GM23338 (cell line): ENCODE results near the gene GABRA1. TPM values are rescaled to one million over a fixed set of nuclear protein-coding genes. Genes with fewer than 3 reads are reported as not detected.

ENCODE experiments used
- ATAC-seq: fragments of 200-7000 bp; cut with Tn5 transposase; 3 replicates; pipeline ENCODE4 v1.9.1; 2020
- DNase-seq: peaks from one replicate; pipeline ENCODE4 v3.0.0-alpha.2; 2015; ENCODE audit warnings: low spot score
- H2AFZ ChIP-seq: fragments of 200-600 bp; sonication (generic); 2 replicates; pipeline ENCODE4 v1.8.0; 2016; ENCODE audit warnings: antibody characterized with exemption, mild to moderate bottlenecking, moderate library complexity
- H3F3A ChIP-seq: fragments of 200-600 bp; sonication (generic); replicated peaks from 2 replicates; pipeline ENCODE4 v1.8.0; 2017; ENCODE audit warnings: antibody characterized with exemption, mixed run types, low read depth
- H3K27ac ChIP-seq: fragments of 200-600 bp; sonication (generic); 2 replicates; pipeline ENCODE4 v1.6.1; 2016; ENCODE audit warnings: low read depth
- H3K27me3 ChIP-seq: fragments of 200-600 bp; sonication (generic); 2 replicates; pipeline ENCODE4 v1.8.0; 2016; ENCODE audit warnings: mild to moderate bottlenecking, mixed run types, moderate library complexity; ENCODE audit not compliant: insufficient read depth
- H3K36me3 ChIP-seq: fragments of 200-600 bp; sonication (generic); 2 replicates; pipeline ENCODE4 v1.8.0; 2016; ENCODE audit warnings: mild to moderate bottlenecking; ENCODE audit not compliant: insufficient read depth
- H3K4me1 ChIP-seq: fragments of 200-600 bp; sonication (generic); 2 replicates; pipeline ENCODE4 v1.8.0; 2016; ENCODE audit warnings: mild to moderate bottlenecking, moderate library complexity; ENCODE audit not compliant: insufficient read depth
- H3K4me2 ChIP-seq: fragments of 200-600 bp; sonication (generic); 2 replicates; pipeline ENCODE4 v1.7.1; 2017; ENCODE audit warnings: mixed run types
- H3K4me3 ChIP-seq: fragments of 200-600 bp; sonication (generic); 2 replicates; pipeline ENCODE4 v1.6.1; 2016; ENCODE audit warnings: mixed run types
- H3K79me2 ChIP-seq: fragments of 200-600 bp; sonication (generic); replicated peaks from 2 replicates; pipeline ENCODE4 v1.8.0; 2017; ENCODE audit warnings: mild to moderate bottlenecking; ENCODE audit not compliant: insufficient read depth
- H3K9me2 ChIP-seq: fragments of 200-600 bp; sonication (generic); 2 replicates; pipeline ENCODE4 v1.8.0; 2017; ENCODE audit not compliant: insufficient read depth
- H4K20me1 ChIP-seq: fragments of 200-600 bp; sonication (generic); replicated peaks from 2 replicates; pipeline ENCODE4 v1.8.0; 2017; ENCODE audit warnings: mild to moderate bottlenecking; ENCODE audit not compliant: insufficient read depth
- H3K27ac Mint-ChIP-seq: 2 replicates; pipeline ENCODE4 v1.8.0; 2020; ENCODE audit warnings: inconsistent platforms, mild to moderate bottlenecking, moderate library complexity, mixed read lengths
- H3K27me3 Mint-ChIP-seq: 3 replicates; pipeline ENCODE4 v1.8.0; 2022; ENCODE audit warnings: low read depth, mild to moderate bottlenecking, moderate library complexity, mixed read lengths, inconsistent platforms; ENCODE audit not compliant: insufficient read depth, poor library complexity
- H3K36me3 Mint-ChIP-seq: 3 replicates; pipeline ENCODE4 v1.8.0; 2021; ENCODE audit warnings: low read depth, mild to moderate bottlenecking, inconsistent platforms, moderate library complexity, mixed read lengths
- H3K4me1 Mint-ChIP-seq: 3 replicates; pipeline ENCODE4 v1.8.0; 2020; ENCODE audit warnings: mild to moderate bottlenecking, inconsistent platforms, mixed read lengths
- H3K4me3 Mint-ChIP-seq: 3 replicates; pipeline ENCODE4 v1.8.0; 2021; ENCODE audit warnings: moderate library complexity, mild to moderate bottlenecking, inconsistent platforms, mixed read lengths
- H3K9me3 Mint-ChIP-seq: 3 replicates; pipeline ENCODE4 v1.8.0; 2020; ENCODE audit warnings: moderate library complexity, mild to moderate bottlenecking, inconsistent platforms, mixed read lengths
- ETS1 ChIP-seq: IDR thresholded peaks from 2 replicates; pipeline ENCODE4 v1.6.1; 2016; ENCODE audit warnings: antibody characterized with exemption
- EZH2 ChIP-seq: fragments of 200-600 bp; sonication (generic); IDR thresholded peaks from one replicate; pipeline ENCODE4 v1.8.0; 2017; ENCODE audit warnings: antibody characterized with exemption, mild to moderate bottlenecking, low read depth; ENCODE audit not compliant: unreplicated experiment
- JUNB ChIP-seq: IDR thresholded peaks from one replicate; pipeline ENCODE4 v1.6.1; 2016; ENCODE audit warnings: antibody characterized with exemption; ENCODE audit not compliant: unreplicated experiment
- NANOG ChIP-seq: IDR thresholded peaks from 2 replicates; pipeline ENCODE4 v1.6.1; 2016; ENCODE audit warnings: antibody characterized with exemption, borderline replicate concordance
- POLR2AphosphoS5 ChIP-seq: IDR thresholded peaks from 2 replicates; pipeline ENCODE4 v1.6.1; 2016; ENCODE audit warnings: antibody characterized with exemption, low read depth
- STAT1 ChIP-seq: IDR thresholded peaks from one replicate; pipeline ENCODE4 v1.6.1; 2016; ENCODE audit warnings: antibody characterized with exemption; ENCODE audit not compliant: unreplicated experiment
- ZNF114 ChIP-seq: fragments of 250-450 bp; sonication (Bioruptor Pico); IDR thresholded peaks from 2 replicates; pipeline ENCODE4 v1.5.0; 2020; ENCODE audit warnings: mild to moderate bottlenecking, moderate library complexity
- ZNF331 ChIP-seq: fragments of 250-450 bp; sonication (Bioruptor Pico); IDR thresholded peaks from 2 replicates; pipeline ENCODE4 v1.5.0; 2020; ENCODE audit warnings: low read depth, mild to moderate bottlenecking, moderate library complexity
- polyA plus RNA-seq: library from polyadenylated mRNA; unstranded; fragments of >200 nt; fragmentation: Nextera tagmentation; extraction: Ambion mirVana; gene quantifications from 2 replicates; pipeline ENCODE4 v1.2.1, GENCODE V29; 2016
- total RNA-seq: library from RNA; depleted of rRNA; stranded (reverse); fragments of >200 nt; shearing (Covaris generic); gene quantifications from 2 replicates; pipeline ENCODE4 v1.2.3, GENCODE V29; 2014
- TF ChIP-seq, protein P1 (sequence below), 2 experiments: fragments of 200-600 bp in 1 of 2; sonication (generic) in 1 of 2; conservative IDR thresholded peaks; 2 replicates each; pipeline versions ENCODE4 v1.5.1 to v1.6.1; 2016 to 2017; ENCODE audit warnings: antibody characterized with exemption in 2 of 2, low read depth in 2 of 2, mild to moderate bottlenecking in 2 of 2, moderate library complexity in 1 of 2
- TF ChIP-seq, protein P2 (sequence below): IDR thresholded peaks from one replicate; pipeline ENCODE4 v1.6.1; 2018; ENCODE audit warnings: antibody characterized with exemption; ENCODE audit not compliant: unreplicated experiment

The GABRA1 gene
- total and polyA plus RNA-seq, 2 experiments from 2014 or later = 0.52 TPM

DNA sequence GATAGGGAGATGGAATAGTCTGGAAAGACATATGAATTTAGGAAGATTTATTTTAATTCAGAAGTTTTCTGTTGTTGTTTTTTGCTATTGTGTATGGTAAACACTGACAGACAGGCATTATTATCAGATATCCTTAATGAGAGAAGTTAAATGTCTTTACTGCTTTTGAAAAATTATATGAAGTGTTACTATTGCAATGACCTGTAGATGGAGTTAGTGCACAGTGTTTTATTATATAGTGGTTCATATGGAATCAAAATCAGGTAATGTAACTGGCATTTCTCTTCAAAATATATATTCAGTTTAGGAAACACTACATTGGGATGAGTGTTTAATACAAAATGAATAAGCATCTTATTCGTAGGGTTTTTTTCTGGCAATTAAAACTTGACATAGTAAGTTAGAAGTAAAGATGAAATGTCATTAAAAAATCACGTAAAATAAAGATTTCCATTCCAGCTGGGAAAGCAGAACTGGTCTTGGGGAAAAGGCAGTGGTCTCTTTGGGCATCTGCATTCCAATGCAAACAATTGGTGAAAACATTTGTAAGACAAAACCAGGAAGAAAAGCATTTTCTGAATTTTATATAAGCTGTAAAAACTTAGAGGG is 3.9 kb downstream of the GABRA1 start:
- no peak overlapping the region for H3K4me3 ChIP-seq
- Mint-ChIP-seq H3K9me3 (no peaks in the 10 kb centered on the region; the same call in 2 of the 3 replicates), H3K27ac (no peak overlapping the region), H3K36me3 (no peaks in the 10 kb centered on the region), H3K27me3 (peaks cover 20% of the 10 kb centered on the region), H3K4me3 (no peak overlapping the region), H3K4me1 (peaks cover 43% of the 10 kb centered on the region)
- ATAC-seq = no peak
- no peaks in the 10 kb centered on the region for H4K20me1 ChIP-seq
- TF ChIP-seq EZH2 (no peak), NANOG (peak; percentile 17; the same call in 1 of the 2 replicates)
- TF ChIP-seq, protein P1, sequence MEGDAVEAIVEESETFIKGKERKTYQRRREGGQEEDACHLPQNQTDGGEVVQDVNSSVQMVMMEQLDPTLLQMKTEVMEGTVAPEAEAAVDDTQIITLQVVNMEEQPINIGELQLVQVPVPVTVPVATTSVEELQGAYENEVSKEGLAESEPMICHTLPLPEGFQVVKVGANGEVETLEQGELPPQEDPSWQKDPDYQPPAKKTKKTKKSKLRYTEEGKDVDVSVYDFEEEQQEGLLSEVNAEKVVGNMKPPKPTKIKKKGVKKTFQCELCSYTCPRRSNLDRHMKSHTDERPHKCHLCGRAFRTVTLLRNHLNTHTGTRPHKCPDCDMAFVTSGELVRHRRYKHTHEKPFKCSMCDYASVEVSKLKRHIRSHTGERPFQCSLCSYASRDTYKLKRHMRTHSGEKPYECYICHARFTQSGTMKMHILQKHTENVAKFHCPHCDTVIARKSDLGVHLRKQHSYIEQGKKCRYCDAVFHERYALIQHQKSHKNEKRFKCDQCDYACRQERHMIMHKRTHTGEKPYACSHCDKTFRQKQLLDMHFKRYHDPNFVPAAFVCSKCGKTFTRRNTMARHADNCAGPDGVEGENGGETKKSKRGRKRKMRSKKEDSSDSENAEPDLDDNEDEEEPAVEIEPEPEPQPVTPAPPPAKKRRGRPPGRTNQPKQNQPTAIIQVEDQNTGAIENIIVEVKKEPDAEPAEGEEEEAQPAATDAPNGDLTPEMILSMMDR (conservative IDR thresholded peaks at IDR 0.05; ENCODE audit: low read depth in 2 of 2) = peak in 1 of 2 experiments; percentile 47; a peak in 2 of 4 replicates
- no peaks in the 10 kb centered on the region for H3K79me2 ChIP-seq
- H2AFZ ChIP-seq = no peak overlapping the region
- H3K36me3 ChIP-seq = no peaks in the 10 kb centered on the region
- no peak overlapping the region for H3K27ac ChIP-seq
- DNase-seq = peak; percentile 22
- no peaks in the 10 kb centered on the region for H3K9me2 ChIP-seq
- peaks cover 38% of the 10 kb centered on the region for H3K4me1 ChIP-seq
- H3F3A ChIP-seq = no peaks in the 10 kb centered on the region
- H3K4me2 ChIP-seq = 0 out of 2 replicates have a peak overlapping the region, but pooled peaks have one; percentile 10
- peaks cover 33% of the 10 kb centered on the region for H3K27me3 ChIP-seq

DNA sequence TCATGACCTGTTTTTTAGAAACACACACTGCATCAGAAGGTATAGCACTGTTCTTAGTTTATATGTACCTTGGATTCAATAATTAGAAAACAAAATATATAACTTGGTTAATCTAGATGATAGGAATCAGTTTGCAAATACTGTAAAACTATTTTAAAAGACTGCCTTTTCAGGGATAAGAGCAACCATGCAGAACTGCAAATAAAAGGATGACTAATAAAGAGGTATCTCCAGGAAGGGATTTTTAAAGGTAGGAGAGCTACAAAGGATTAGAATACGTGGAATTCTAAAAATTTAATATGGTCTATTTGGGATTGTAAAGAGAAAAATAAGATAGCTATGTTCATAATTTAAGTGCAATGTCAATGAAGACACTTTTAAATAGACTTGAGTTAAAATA is 9.4 kb downstream of the GABRA1 start:
- no peaks in the 10 kb centered on the region for H3K27me3 Mint-ChIP-seq
- H3K27ac Mint-ChIP-seq = peak overlapping the region; percentile 82

More for the DNA sequence above, 9.4 kb downstream of the GABRA1 start:
- H3K27me3 ChIP-seq = no peaks in the 10 kb centered on the region
- no peak overlapping the region for H3K27ac ChIP-seq
- H2AFZ ChIP-seq = no peak overlapping the region
- no peaks in the 10 kb centered on the region; the same call in 2 of the 3 replicates for H3K9me3 Mint-ChIP-seq
- DNase-seq (peak; percentile 5), ATAC-seq (no peak)
- peaks cover 32% of the 10 kb centered on the region for H3K4me1 ChIP-seq
- no peaks in the 10 kb centered on the region for H4K20me1 ChIP-seq
- H3K4me3 ChIP-seq = no peak overlapping the region
- no peaks in the 10 kb centered on the region for H3K36me3 Mint-ChIP-seq
- H3F3A ChIP-seq = no peaks in the 10 kb centered on the region
- no peaks in the 10 kb centered on the region for H3K9me2 ChIP-seq
- H3K4me3 Mint-ChIP-seq = no peak overlapping the region
- H3K79me2 ChIP-seq = no peaks in the 10 kb centered on the region
- H3K36me3 ChIP-seq = no peaks in the 10 kb centered on the region
- TF ChIP-seq, protein P1 (conservative IDR thresholded peaks at IDR 0.05; ENCODE audit: low read depth in 2 of 2) = no peak
- TF ChIP-seq STAT1 = no peak
- TF ChIP-seq POLR2AphosphoS5 = no peak
- no peak for TF ChIP-seq ZNF114 (CRISPR knock-in tag)
- TF ChIP-seq ETS1 = no peak
- TF ChIP-seq, protein P2, sequence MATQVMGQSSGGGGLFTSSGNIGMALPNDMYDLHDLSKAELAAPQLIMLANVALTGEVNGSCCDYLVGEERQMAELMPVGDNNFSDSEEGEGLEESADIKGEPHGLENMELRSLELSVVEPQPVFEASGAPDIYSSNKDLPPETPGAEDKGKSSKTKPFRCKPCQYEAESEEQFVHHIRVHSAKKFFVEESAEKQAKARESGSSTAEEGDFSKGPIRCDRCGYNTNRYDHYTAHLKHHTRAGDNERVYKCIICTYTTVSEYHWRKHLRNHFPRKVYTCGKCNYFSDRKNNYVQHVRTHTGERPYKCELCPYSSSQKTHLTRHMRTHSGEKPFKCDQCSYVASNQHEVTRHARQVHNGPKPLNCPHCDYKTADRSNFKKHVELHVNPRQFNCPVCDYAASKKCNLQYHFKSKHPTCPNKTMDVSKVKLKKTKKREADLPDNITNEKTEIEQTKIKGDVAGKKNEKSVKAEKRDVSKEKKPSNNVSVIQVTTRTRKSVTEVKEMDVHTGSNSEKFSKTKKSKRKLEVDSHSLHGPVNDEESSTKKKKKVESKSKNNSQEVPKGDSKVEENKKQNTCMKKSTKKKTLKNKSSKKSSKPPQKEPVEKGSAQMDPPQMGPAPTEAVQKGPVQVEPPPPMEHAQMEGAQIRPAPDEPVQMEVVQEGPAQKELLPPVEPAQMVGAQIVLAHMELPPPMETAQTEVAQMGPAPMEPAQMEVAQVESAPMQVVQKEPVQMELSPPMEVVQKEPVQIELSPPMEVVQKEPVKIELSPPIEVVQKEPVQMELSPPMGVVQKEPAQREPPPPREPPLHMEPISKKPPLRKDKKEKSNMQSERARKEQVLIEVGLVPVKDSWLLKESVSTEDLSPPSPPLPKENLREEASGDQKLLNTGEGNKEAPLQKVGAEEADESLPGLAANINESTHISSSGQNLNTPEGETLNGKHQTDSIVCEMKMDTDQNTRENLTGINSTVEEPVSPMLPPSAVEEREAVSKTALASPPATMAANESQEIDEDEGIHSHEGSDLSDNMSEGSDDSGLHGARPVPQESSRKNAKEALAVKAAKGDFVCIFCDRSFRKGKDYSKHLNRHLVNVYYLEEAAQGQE = no peak
- TF ChIP-seq JUNB = no peak
- no peak for TF ChIP-seq EZH2
- TF ChIP-seq ZNF331 = no peak
- H3K4me1 Mint-ChIP-seq = peaks cover 37% of the 10 kb centered on the region
- H3K4me2 ChIP-seq = peak overlapping the region; percentile 45
